ENCODE results near the gene NAP1L1. TPM values are rescaled to one million over a fixed set of nuclear protein-coding genes. Genes with fewer than 3 reads are reported as not detected.

The NAP1L1 gene
- total RNA-seq, 2 experiments from 2014 or later, result 646 to 654 TPM

GRCh38 chr12:76020731-76021672, 63.5 kb downstream of the NAP1L1 start:
- ATAC-seq (ENCODE audit: poor library complexity), result peak; percentile 79
- Mint-ChIP-seq H3K36me3 (ENCODE audit: low read depth) (no peaks in the 10 kb centered on the region), H3K4me3 (peak overlapping the region; percentile 26), H3K9me3 (no peaks in the 10 kb centered on the region), H3K4me1 (ENCODE audit: low read depth) (peaks cover 26% of the 10 kb centered on the region), H3K27me3 (no peaks in the 10 kb centered on the region), H3K27ac (peak overlapping the region; percentile 89)
- Histone ChIP-seq H3K4me1 (ENCODE audit: insufficient read depth, low read length) (peaks cover 26% of the 10 kb centered on the region), H3K9me3 (ENCODE audit: control insufficient read depth in 1 of 2, insufficient read depth in 1 of 2, low read length in 2 of 2) (no peaks in the 10 kb centered on the region), H3K27ac (ENCODE audit: low read depth in 1 of 2, low read length in 2 of 2) (peak overlapping the region; percentile 58 to 88), H3K36me3 (ENCODE audit: insufficient read depth, low read length) (no peaks in the 10 kb centered on the region), H3K27me3 (ENCODE audit: control insufficient read depth in 1 of 2, insufficient read depth in 2 of 2, low read length in 2 of 2) (no peaks in the 10 kb centered on the region), H3K4me3 (ENCODE audit: low read length) (peak overlapping the region; percentile 6)
- no peak for TF ChIP-seq CTCF (IDR thresholded peaks at IDR 0.05)
- ChIA-PET CTCF (interaction anchor here (0.9 to 3.3 kb wide), 11 partner anchors 8 to 204 kb away, joined by 3 to 28 read pairs (median 4); partner anchors contain the start of gene PHLDA1), POLR2A (interaction anchor here (0.6 to 3.5 kb wide), 10 partner anchors 9 to 630 kb away, joined by 3 to 72 read pairs (median 3); partner anchors contain the start of genes BBS10, GLIPR1L2, KRR1 and PHLDA1)
- DNase-seq, result peak in 12 of 14 experiments; percentile 34 to 91 (median 50)
- intact Hi-C loops (cut with DNase I, micrococcal nuclease), result loop anchor here (1.0 to 5.0 kb wide), 4 partner anchors 10 to 539 kb away; partner anchors contain the start of genes GLIPR1 (in 1 of the 2) and PHLDA1 (in 1 of the 2)

- no peak for TF ChIP-seq CTCF (IDR thresholded peaks at IDR 0.05)
- Histone ChIP-seq H3K36me3 (ENCODE audit: insufficient read depth, low read length) (no peaks in the 10 kb centered on the region), H3K27ac (ENCODE audit: low read depth in 1 of 2, low read length in 2 of 2) (peak overlapping the region; percentile 58 to 88), H3K9me3 (ENCODE audit: control insufficient read depth in 1 of 2, insufficient read depth in 1 of 2, low read length in 2 of 2) (no peaks in the 10 kb centered on the region), H3K27me3 (ENCODE audit: control insufficient read depth in 1 of 2, insufficient read depth in 2 of 2, low read length in 2 of 2) (no peaks in the 10 kb centered on the region), H3K4me3 (ENCODE audit: low read length) (no peak overlapping the region), H3K4me1 (ENCODE audit: insufficient read depth, low read length) (peaks cover 26% of the 10 kb centered on the region)
- ChIA-PET CTCF (interaction anchor here (0.9 to 3.3 kb wide), 11 partner anchors 9 to 204 kb away, joined by 3 to 28 read pairs (median 4); partner anchors contain the start of gene PHLDA1), POLR2A (interaction anchor here (0.9 to 3.5 kb wide), 9 partner anchors 10 to 629 kb away, joined by 3 to 72 read pairs (median 3); partner anchors contain the start of genes BBS10, GLIPR1L2, KRR1 and PHLDA1)
- Mint-ChIP-seq H3K4me3 (peak overlapping the region; percentile 26), H3K27ac (peak overlapping the region; percentile 89), H3K36me3 (ENCODE audit: low read depth) (no peaks in the 10 kb centered on the region), H3K9me3 (no peaks in the 10 kb centered on the region), H3K4me1 (ENCODE audit: low read depth) (peaks cover 26% of the 10 kb centered on the region), H3K27me3 (no peaks in the 10 kb centered on the region)
- peak; percentile 39 to 88 (median 56) for DNase-seq
- intact Hi-C loops (cut with DNase I, micrococcal nuclease), result loop anchor here (2.0 to 5.0 kb wide), 3 partner anchors 41 to 538 kb away; partner anchors contain the start of gene GLIPR1 (in 1 of the 2)
- ATAC-seq (ENCODE audit: poor library complexity), result peak; percentile 53
Measured at GRCh38 chr12:76020281-76020680, 64.2 kb downstream of the NAP1L1 start.

- H3K4me1 Mint-ChIP-seq (ENCODE audit: low read depth), result peaks cover 26% of the 10 kb centered on the region
- no peak for TF ChIP-seq CTCF (IDR thresholded peaks at IDR 0.05)
- ATAC-seq (ENCODE audit: poor library complexity) (no peak), DNase-seq (no peak)
- intact Hi-C loops (cut with DNase I, micrococcal nuclease), result no loop called here
- Histone ChIP-seq H3K4me3 (ENCODE audit: low read length) (no peak overlapping the region), H3K9me3 (ENCODE audit: control insufficient read depth in 1 of 2, insufficient read depth in 1 of 2, low read length in 2 of 2) (no peaks in the 10 kb centered on the region), H3K27ac (ENCODE audit: low read depth in 1 of 2, low read length in 2 of 2) (no peak overlapping the region), H3K36me3 (ENCODE audit: insufficient read depth, low read length) (no peaks in the 10 kb centered on the region), H3K4me1 (ENCODE audit: insufficient read depth, low read length) (peaks cover 26% of the 10 kb centered on the region), H3K27me3 (ENCODE audit: control insufficient read depth in 1 of 2, insufficient read depth in 2 of 2, low read length in 2 of 2) (no peaks in the 10 kb centered on the region)
- no peaks in the 10 kb centered on the region for H3K9me3 Mint-ChIP-seq
- no peaks in the 10 kb centered on the region for H3K27me3 Mint-ChIP-seq
- CTCF ChIA-PET, result no interaction called here
- no peak overlapping the region for H3K4me3 Mint-ChIP-seq
- POLR2A ChIA-PET, result no interaction called here
- no peaks in the 10 kb centered on the region for H3K36me3 Mint-ChIP-seq (ENCODE audit: low read depth)
- no peak overlapping the region for H3K27ac Mint-ChIP-seq
Measured at GRCh38 chr12:76018672-76019071, 65.8 kb downstream of the NAP1L1 start.

Data from CD4-positive, alpha-beta T cell (primary cell).